T1000 (cell line): ENCODE results near the gene CHST15.
"Not testable (repeated sequence)": the region's sequence is repeated elsewhere in the genome, so short reads cannot be mapped to it uniquely, and the experiment has no call there.

Source experiments
- DNase-seq: peaks from one replicate; lab custom pipeline; 2025; ENCODE audit warnings: mixed read lengths; lab: John Stamatoyannopoulos, UW

CHST15 gene

DNA sequence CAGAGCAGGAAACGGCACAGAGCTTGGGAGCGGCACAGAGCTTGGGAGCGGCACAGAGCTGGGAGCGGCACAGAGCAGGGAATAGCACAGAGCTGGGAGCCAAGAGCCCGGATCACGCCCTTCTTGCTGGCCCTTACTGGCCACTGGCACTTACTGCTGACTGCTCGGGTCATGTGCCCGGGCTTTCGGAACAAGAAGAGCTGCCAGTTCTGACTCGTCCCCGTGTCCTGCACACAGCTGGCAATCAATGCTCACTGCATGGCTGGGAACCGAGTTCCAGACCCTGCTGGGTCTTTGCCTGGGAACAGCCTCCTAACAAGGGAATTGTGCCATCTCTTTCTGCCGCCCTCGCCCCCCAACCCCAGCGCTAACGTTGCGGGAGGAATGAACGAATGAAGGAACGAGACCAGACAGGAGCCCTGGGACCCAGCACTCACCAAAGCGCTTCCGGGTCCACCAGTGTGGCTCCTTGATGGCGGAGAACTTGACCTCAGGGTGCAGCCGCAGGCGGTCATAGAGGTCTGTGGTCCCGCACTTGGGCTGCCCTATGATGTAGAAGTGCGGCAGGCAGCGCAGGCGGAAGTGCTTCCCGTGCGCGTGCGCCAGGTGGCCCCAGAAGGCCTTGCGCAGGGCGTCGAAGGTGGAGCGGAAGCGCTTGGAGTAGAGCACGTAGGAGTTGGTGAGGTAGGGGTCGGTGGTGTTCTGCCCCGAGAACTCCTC, 49.1 kb downstream of the CHST15 start:
- DNase-seq, result no peak

GRCh38 chr10:124043310-124044142, 49.9 kb downstream of the CHST15 start:
- no peak for DNase-seq

GRCh38 chr10:124042656-124043309, 50.6 kb downstream of the CHST15 start:
- no peak for DNase-seq

DNA sequence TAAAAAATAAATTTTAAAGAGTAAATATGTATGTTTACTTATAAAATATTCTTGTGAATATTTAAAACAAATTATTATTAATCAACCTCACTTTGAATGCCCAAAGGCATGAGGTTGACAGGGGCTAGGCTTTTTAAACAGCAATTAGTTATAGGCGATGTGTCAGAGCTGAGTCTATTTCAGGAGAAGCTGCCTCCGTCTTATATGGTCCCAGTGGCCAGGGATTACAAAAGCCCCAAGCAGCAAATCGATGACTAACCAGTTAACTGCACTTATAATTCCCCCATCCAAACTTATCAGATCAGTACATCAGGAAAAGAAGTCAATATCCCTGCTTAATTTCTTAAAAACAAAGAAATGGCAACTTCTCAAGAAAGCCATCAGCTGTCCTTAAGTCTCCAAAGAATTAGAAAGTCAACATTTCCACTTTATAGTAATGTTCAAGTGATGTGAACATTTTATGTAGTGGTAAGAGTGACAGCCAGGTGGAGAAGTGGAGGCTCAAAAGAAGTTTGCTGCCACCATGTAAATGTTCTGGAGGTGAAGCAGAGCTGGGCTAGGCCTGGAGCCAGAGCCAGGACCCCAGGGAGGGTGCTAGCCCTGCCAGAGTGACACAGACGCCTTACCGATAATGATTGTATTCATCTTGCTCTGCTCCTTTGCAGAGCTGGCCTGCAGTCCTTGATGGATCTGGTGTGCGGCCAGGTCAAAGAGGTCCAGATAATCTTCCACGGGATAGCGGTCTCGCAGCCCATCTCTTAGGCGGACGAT, 51.5 kb downstream of the CHST15 start:
- DNase-seq, result no peak

DNA sequence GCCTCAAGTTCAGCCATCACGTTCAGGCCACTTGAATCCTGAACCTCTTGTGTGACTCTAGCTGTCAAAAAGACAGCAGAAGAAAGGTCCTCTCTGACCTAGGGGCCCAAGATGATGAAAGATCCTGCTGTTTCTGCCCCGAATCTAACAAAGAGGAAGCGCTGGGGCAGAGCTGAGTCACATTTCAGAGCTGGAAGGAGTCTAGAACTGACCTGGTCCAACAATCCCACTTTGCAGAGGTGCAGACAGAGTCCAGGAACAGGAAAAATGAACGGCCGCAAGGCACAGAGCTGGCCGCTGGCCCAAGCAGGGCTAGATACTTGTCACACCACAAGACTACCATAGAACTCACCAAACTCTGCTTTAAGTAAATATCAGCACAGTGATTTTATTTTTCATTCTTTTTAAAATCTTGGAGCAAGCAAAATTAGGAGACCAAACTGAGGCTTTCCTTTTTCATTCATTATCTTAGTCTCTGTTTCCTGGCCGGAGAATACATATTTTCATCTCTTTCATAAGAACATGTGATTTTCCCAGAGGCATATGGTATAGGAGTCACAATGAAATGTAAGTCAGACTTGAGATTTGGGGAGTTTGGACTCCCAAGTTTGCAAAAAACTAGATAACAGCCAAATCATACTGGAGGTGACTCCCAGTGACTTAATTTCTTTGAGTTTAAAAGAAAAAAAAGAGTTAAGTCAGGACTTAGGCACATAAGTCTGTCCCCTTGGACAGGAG, 52.8 kb downstream of the CHST15 start:
- no peak for DNase-seq

GRCh38 chr10:124039483-124040013, 53.9 kb downstream of the CHST15 start:
- DNase-seq, result no peak

DNA sequence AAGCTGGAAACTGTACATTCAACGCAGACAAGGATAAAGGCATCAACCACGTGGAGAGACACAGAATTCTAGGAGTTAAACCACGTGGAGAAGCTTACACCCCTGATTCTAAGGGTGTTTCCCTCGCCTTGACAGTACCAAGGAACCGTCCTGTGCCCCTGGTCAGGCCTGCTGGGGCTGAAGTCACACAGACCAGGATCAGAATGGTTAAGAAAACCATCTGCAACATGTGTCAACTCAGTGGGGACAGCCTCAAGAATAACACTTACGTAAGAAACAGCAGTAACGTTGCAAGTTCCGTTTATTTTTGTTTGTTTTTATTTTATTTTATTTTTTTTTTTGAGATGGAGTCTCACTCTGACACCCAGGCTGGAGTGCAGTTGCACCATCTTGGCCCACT, 55.6 kb downstream of the CHST15 start:
- no peak for DNase-seq

GRCh38 chr10:124037286-124037685, 56.1 kb downstream of the CHST15 start:
- DNase-seq, result no peak

DNA sequence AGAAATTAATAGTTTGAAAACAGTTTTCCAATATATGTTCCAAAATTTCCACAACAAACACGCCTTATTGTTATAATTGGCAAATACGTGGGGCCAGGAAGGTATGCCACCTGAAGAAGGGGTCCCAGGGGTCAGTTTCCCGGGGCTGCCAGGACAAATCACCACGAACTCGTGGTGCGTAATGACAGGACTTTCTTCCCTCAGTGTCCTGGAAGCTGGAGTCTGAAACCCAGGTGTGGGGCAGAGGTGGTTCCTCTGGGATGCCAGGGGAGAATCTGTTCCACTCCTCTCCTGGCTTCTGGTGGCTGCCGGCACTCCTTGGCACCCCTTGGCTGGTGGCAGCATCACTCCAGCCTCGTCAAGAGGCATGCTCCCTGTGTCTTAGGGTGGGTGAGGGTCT, 56.7 kb downstream of the CHST15 start:
- DNase-seq, result no peak

DNA sequence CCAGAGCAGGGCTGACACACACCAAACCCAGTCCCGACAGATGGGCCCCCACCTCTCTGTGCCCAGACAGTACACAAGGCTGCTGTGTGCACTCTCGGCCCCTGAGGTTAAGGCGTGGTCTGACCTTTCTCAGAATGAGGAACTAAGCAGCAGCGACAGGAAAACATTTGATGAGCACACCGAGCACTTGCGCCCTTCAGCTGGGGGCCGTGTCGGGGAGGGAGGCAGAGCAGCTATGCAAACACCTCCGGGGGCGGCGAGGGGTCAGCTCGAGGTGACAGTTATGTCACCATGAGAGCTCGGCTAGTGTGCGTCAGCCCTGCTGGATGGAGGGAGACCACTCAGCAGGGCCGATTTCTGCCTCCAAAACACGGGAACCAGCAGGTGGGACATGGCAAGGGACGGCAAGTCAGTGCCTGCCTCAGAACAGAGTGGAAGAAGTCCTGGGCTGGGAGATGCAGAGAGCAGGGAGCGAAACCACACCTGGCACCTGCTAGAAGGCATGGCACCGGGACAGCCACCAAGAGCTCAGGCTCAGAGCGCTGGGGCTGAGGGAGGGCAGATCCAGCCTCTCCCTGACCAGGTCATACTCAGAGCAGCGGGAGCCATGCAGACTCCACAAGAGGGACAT, 57.4 kb downstream of the CHST15 start:
- DNase-seq, result no peak

DNA sequence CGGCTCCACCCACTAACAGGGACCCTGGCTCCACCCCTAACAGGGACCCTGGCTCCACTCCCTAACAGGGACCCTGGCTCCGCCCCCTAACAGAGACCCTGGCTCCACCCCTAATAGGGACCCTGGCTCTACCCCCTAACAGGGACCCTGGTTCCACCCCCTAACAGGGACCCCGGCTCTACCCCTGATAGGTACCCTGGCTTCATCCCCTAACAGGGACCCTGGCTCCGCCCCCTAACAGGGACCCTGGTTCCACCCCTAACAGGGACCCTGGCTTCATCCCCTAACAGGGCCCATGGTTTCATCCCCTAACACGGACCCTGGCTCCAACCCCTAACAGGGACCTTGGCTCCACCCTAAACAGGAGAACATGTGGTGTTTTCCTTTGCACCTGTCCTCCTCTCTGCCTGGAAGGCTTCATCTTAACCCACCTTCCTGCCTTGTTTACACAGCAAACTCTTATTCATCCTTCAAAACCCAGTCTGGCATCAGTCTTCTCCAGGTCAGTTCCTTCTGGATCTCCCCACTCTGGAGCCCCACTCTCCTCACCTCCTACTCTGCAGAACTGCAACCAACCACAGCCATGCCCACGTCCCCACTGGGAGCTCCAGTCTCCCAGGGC, 58.0 kb downstream of the CHST15 start:
- no peak for DNase-seq

DNA sequence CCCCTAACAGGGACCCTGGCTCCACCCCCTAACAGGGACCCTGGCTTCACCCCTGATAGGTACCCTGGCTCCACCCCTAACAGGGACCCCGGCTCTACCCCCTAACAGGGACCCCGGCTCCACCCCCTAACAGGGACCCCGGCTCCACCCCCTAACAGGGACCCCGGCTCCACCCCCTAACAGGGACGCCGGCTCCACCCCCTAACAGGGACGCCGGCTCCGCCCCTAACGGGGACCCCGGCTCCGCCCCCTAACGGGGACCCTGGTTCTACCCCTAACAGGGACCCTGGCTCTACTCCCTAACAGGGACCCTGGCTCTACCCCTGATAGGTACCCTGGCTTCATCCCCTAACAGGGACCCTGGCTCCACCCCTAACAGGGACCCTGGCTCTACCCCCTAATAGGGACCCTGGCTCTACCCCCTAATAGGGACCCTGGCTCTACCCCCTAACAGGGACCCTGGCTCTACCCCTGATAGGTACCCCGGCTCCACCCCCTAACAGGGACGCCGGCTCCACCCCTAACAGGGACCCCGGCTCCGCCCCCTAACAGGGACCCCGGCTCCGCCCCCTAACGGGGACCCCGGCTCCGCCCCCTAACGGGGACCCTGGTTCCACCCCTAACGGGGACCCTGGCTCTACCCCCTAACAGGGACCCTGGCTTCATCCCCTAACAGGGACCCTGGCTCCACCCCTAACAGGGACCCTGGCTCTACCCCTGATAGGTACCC, 58.7 kb downstream of the CHST15 start:
- not testable (repeated sequence) for DNase-seq

- no peak for DNase-seq
Measured at GRCh38 chr10:124033887-124034218, 59.5 kb downstream of the CHST15 start.

- no peak for DNase-seq
Measured at GRCh38 chr10:124032971-124033886, 60.2 kb downstream of the CHST15 start.

- no peak for DNase-seq
Measured at GRCh38 chr10:124032087-124032935, 61.1 kb downstream of the CHST15 start.

DNA sequence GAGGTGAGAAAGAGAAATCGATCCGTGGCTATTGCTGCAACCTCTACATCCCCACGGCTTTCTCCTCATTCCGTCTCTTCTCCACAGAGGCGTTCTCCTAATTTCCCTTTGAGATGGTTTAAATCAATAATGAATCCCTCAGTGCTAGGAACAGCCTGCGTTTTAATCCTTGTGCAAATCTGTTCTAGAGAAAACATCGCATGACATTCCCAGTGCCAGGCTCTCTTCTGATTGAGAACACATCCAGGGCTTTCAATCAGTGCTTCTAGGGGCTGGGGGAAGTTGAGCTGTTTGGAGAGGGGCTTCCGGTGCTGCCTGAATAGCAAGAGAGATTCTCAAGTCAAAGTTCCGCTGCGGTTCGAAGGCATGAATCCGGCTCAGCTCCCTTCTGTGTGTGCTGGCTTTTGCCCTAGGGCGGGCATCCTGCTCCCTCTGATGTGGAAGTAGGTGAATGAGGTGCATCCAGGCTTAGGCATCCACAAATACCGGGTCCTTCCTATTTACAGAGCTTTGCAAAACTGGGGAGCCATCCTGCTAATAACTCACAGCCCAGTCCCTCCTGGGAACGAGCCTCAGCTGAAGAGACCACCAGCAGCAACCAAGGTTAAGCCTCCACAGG, 62.8 kb downstream of the CHST15 start:
- DNase-seq, result no peak

DNA sequence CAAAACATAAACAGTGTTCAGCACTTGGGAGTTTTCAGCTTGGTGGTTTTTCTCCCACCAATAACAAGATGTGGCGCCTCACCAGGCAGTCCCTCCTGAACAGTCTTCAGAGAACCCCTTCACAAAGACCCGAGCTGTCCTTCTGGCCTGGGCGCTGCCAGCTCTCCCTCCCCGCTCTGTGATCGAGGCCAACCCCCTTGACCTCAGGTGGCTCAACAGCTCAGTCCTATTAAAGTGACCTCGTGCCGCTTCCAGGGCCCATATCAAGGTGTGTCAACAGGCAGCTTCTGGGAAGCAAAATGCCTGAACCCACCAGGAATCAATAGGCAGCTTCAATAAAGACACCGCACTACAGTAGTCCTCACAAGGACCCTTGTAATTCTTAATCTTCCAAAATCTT, 63.3 kb downstream of the CHST15 start:
- DNase-seq, result no peak
